T-helper 2 cell treated with Interferon-gamma antibody and Interleukin-4, amounts not matched to agents 100 ng/mL and 5 ng/mL, for 36 hours (primary cell): ENCODE measurements around the gene UNKL. TPM values are rescaled to one million over a fixed set of nuclear protein-coding genes. Genes with fewer than 3 reads are reported as not detected.

Source experiments
- intact Hi-C: fragments of 100-400 bp; cut with micrococcal nuclease; formaldehyde crosslinking; loops from one replicate; pipeline ENCODE4 v1.15.1; 2023
- total RNA-seq: library from RNA; stranded (reverse); gene quantifications from 2 replicates; pipeline ENCODE4 v1.2.3, GENCODE V29; 2022

The UNKL gene
- total RNA-seq, 1 donor from 2014 or later, result 31.7 TPM

DNA sequence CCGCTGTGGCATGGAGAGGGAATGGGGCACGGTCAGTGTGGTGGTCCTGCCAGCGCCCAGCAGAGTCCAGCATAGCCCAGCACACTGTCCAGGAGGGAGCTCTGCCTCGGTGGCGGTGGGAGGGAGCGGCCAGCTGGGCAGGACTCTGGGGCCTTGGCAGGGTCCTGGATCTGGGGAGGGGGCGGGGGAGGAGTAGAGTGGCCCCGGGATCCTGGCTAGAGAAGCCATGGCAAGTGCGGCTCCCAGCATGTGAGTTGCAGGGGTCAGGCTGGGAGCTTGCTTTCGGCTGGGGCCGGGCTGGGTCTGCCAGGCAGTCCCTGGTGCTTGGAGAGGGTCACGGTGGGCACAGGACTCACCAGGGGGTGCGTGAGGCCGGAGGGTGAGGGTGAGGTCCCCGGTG, 58.9 kb downstream of the UNKL start:
- intact Hi-C loops, result no loop called here

DNA sequence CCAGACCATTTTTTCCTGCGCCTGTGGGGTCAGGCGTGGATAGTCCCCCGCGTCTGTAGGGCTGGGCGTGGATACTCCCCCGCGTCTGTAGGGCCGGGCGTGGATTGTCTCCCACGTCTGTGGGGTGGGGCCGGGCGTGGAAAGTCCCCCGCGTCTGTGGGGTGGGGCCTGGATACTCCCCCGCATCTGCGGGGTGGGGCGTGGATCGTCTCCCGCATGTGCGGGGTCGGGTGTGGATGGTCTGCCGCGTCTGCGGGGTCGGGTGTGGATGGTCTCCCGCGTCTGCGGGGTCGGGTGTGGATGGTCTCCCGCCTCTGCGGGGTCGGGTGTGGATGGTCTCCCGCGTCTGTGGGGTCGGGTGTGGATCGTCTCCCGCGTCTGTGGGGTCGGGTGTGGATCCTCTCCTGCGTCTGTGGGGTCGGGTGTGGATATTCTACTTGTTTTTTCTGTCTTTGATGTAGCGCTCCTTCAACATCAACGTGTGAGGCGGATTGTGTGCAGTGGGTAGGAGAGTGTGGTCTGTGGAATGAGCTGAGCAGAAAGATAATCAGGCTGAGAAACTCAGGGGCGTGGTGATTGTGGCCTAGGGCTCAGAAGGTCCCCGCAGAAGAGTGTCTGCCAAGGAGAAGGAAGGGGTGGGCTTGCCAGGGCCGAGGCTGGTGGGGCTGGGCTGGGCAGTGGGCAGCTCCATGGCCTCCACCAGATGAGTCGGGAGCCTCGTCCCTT, 59.5 kb downstream of the UNKL start:
- intact Hi-C loops, result loop anchor here (5.0 kb wide), 2 partner anchors 57 to 987 kb away; partner anchors contain the start of genes ABCA3 and UNKL

DNA sequence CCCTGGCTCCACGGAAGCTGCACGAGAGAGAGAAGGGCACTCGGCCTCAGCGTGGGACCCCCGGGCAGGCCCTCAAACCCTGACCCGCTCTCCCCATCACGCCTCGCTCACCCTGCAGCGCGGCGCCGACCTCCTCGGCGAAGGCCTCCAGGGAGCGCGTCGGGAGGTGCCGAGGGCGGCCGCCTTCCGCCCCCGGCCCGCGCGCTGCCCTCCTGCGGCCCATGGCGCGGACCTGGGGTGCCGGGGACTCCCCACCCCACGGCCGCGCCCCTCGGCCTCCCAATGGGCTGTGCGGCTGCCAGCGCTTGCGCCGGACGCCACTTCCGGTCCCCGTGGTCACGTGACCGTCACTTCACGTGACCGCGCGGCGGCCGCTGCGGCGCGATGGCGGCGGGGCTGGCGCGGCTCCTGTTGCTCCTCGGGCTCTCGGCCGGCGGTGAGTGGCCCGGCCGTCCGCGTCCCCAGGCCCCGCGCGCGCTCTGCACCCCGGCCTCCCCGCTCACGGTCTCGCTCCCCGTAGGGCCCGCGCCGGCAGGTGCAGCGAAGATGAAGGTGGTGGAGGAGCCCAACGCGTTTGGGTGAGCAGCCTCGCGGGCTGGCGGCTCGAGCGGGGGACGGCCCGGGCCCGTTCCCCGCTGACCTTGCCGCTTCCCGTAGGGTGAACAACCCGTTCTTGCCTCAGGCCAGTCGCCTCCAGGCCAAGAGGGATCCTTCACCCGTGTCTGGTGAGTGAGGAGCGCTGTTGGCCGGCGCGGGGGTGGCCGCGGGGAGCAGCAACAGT, 62.7 kb downstream of the UNKL start, which contains the start of the genes GNPTG and TSR3:
Gene GNPTG, plus strand, starts transcription at position 350 of the 781 bp plus-strand sequence. Its CDS starts 35 bp downstream, at position 385.
Gene TSR3, minus strand, starts transcription at position 297 of the 781 bp plus-strand sequence. Its CDS starts 74 bp downstream, at position 223.
- intact Hi-C loops, result loop anchor here (1.0 to 5.0 kb wide), 3 partner anchors 42 to 991 kb away; partner anchors contain the start of genes ABCA3, UBE2I and UNKL

DNA sequence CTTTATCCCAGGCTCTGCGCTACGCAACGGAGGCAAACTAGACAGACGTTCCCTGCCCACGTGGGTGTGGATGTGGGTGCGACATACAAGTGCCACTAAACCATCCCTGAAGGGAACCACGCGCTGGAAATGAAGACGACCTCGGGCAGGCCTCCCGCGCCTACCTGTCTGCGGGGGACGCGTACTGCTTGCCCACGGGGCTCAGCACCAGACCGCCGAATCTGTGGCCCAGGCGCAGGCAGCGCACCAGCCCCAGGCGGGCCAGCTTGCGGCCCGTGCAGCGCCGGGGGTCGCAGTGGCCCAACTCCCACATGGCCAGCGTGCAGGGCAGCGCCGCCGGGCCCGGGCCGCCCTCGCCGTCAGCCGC, 63.3 kb downstream of the UNKL start:
- intact Hi-C loops, result loop anchor here (1.0 to 5.0 kb wide), 3 partner anchors 42 to 991 kb away; partner anchors contain the start of genes ABCA3, UBE2I and UNKL

DNA sequence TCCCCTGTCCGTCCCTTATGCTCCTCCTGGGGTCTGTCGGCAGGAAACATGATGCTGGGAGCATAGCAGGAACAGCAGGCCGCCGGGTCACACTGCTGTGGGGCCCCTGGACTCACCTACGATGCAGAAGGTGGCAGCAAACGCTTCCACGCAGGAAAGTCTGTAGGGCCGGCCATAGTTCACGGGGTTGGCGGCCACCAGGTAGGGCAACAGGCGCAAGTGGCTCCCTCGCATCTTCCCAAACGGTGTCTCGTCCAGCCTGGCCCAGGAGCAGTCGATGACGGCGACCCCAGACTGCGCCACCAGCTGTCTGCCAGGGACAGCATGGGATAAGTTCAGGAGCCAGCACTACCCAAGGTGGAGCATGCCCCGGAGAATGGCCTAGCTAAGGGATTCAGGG, 63.8 kb downstream of the UNKL start:
- intact Hi-C loops, result loop anchor here (1.0 to 5.0 kb wide), 3 partner anchors 41 to 992 kb away; partner anchors contain the start of genes ABCA3, UBE2I and UNKL

DNA sequence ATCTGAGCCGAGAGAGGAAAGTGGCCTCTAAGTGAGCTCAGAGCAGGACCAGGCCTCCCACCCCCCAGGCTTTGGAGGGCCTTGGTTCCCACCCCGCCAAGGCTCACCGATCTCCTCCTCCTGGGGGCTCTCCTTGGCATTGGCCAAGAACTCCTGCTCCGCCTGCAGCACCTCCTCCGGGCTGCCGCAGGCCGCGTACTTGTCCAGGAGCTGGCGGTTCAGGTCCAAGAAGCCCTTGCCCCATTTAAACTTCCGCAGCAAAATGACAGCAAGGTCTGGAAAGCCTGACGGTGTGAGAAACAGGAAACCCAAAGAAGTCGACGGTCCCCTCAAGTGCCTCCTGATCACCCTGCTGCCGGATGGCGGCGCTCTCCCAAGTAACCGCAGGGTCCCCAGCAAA, 64.6 kb downstream of the UNKL start:
- intact Hi-C loops, result loop anchor here (5.0 kb wide), 2 partner anchors 62 to 992 kb away; partner anchors contain the start of genes ABCA3 and UNKL

DNA sequence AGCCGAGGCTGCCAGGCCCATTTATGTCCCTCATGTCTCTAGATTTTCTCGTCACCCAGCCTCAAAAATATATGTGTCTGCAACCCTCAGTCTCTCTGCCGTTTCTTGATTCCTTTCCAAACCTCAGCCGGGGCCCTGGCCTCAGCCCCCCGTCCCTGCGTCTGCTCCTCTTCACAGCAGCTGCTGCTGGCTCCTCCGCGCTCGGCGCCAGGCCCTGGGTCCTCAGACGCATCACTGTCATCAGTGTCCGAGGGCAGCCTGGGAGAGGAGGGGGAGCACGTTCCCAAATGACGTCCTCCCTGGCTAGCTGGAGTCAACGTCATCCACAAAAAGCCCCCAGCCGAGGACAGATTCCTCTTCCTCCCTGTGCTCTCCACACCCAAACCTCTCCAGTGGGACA, 65.2 kb downstream of the UNKL start:
- intact Hi-C loops, result no loop called here

DNA sequence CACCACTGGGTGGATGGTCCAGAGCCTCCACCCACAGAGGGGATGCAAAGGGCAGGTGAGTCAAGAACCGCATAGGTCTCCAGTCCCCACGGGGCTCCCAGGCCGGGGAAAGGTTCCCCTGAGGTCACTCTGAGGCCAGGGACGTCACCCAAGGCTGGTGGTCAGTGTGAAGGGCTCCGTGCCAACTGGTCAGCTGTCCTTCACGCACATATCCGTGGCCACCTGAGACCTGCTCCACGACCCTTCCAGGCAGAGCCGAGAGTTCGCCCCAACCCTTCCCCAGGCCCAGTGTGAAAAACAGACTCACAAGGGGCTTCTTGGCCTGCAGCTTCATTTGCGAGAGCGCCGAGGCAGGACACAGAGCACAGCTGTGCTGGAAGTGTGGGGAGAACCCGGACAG, 65.6 kb downstream of the UNKL start:
- intact Hi-C loops, result no loop called here

DNA sequence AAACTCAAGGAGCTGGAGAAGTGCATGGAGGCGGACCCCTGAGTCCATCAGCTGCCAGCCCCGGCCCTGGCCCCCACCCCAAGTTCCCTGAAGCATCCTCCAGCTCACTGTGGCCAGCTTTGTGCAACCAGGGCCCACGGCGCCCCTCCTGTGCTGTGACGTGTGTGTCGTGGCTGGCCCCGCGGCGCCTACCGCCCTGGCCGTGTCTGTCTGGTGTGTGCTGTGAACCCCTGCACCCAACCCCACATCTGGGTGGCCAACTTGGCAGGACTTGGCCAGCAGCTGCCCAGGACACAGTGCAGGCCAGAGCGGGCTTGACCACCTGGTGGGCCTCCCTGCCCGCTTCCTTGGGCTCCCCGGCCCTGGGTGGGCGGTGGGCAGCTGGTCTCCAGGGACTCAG, 66.1 kb downstream of the UNKL start:
- intact Hi-C loops, result no loop called here

DNA sequence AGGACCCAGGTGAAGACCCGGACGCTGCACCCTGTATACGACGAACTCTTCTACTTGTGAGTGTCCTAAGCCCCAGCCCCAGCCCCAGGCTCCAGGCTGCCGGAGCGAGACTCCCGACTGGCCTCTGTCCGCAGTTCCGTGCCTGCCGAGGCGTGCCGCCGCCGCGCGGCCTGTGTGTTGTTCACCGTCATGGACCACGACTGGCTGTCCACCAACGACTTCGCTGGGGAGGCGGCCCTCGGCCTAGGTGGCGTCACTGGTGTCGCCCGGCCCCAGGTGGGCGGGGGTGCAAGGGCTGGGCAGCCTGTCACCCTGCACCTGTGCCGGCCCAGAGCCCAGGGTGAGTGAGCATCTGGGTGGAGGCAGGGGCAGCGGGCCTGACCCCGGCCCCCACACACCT, 66.5 kb downstream of the UNKL start:
- intact Hi-C loops, result no loop called here

DNA sequence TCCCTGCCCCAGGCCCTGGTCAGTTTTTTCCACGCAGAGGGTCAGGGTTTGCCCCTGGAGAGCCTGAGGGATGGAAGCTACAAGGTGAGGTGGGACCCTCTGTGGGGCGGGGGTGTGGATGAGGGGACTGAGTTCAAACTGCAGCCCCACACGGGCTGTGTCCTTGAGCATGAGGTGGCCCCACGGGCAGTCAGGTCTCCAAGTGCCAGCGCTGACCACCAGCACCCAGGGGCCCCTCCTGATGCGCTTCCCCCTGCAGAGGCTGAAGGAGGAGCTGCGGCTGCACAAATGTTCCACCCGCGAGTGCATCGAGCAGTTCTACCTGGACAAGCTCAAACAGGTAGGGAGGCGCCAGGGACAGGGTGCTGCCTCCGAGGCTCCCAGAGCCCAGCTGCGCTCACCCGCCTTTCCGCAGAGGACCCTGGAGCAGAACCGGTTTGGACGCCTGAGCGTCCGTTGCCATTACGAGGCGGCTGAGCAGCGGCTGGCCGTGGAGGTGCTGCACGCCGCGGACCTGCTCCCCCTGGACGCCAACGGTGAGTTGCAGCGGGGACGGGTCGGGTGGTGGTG, 67.1 kb downstream of the UNKL start:
- intact Hi-C loops, result no loop called here

DNA sequence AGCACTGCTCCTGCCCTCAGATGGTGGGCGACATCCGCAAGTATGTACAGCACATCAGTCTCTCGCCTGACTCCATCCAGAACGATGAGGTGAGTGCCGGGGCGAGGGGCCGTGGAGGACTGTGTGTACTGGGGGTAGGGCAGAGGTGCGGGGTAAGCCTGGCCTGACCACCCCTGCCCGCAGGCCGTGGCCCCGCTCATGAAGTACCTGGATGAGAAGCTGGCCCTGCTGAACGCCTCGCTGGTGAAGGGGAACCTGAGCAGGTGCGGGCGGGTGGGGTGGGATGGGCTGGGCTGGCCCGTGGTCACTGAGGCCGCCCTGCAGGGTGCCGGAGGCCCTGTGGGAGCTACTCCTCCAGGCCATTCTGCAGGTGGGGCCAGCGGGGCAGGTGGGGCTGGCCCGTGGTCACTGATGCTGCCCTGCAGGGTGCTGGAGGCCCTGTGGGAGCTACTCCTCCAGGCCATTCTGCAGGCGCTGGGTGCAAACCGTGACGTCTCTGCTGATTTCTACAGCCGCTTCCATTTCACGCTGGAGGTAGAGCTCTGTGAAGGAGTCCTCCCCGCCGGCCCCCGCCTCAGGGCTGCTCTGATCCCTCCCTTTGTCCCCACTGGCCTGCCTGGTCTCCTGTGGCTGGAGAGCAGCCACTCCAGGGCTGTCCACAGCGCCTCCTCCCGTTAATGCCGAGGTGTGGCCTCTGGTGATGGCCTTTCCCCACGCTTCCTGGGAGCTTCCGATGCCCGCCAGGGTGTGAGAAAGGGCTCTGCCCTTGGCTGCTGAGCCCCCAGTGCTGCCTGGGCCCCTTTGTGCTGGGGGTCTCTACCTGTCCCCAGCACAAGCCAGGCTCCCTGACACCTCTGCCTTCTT, 67.8 kb downstream of the UNKL start:
- intact Hi-C loops, result no loop called here

DNA sequence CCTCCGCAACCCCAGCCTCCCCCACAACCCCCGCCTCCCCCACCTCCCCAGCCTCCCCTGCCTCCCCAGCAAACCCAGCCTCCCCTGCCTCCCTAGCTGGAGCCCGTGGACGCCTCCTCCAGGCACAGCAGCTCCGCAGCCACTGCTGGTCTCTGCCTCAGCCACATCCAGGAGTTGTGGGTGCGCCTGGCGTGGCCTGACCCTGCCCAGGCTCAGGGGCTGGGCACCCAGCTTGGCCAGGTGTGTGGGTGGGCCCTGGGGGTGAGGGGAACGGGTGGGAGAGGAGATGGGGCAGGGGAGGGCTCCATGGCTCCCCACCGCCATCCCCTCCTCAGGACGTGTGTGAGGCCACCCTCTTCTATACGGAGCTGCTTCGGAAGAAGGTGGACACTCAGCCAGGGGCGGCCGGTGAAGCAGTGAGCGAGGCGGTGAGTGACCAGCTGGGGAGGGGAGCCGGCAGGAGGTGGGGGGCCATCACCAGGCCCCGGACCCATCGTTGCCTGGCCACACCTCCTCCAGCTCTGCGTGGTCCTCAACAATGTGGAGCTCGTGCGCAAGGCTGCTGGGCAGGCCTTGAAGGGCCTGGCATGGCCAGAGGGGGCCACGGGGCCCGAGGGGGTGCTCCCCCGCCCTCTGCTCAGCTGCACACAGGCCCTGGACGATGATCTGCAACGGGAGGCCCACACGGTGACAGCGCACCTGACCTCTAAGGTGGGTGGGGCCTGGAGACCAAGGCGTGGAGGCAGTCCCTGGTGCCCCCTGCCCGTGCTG, 68.7 kb downstream of the UNKL start:
- intact Hi-C loops, result no loop called here

DNA sequence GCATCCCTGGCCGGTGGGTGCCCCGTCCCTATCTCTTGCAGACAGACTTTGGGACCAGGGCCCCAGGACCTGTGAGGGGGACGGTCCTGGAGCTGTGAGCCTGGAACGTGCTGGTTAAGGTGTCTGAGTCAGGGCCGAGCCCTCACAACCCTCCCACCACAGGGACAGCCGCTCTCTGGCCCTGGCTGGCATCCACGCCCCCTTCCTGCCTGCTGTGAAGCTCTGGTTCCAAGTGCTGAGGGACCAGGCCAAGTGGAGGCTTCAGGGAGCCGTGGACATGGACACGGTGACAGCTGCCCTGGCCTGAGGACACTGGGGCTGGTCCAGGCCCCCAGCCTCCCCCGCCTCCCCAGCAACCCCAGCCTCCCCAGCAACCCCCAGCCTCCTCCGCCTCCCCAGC, 69.4 kb downstream of the UNKL start:
- intact Hi-C loops, result no loop called here

DNA sequence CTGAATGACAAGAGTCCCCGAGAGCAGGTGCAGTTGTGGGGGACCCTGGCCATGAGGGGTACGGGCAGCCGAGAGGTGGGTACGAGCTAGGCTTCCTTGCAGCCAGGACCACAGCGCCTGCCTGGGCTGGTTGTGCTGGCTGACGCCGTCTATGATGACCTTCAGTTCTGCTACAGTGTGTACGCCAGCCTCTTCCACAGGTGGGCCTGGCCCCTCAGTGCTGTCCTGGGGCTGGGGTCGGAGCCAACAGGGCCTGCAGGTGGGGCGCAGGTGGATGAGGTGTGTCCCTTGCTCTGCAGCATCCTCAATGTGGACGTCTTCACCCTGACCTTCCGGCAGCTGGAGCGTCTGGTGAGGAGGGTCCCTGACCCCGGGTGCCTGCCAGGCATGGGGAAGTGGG, 70.0 kb downstream of the UNKL start:
- intact Hi-C loops, result no loop called here

DNA sequence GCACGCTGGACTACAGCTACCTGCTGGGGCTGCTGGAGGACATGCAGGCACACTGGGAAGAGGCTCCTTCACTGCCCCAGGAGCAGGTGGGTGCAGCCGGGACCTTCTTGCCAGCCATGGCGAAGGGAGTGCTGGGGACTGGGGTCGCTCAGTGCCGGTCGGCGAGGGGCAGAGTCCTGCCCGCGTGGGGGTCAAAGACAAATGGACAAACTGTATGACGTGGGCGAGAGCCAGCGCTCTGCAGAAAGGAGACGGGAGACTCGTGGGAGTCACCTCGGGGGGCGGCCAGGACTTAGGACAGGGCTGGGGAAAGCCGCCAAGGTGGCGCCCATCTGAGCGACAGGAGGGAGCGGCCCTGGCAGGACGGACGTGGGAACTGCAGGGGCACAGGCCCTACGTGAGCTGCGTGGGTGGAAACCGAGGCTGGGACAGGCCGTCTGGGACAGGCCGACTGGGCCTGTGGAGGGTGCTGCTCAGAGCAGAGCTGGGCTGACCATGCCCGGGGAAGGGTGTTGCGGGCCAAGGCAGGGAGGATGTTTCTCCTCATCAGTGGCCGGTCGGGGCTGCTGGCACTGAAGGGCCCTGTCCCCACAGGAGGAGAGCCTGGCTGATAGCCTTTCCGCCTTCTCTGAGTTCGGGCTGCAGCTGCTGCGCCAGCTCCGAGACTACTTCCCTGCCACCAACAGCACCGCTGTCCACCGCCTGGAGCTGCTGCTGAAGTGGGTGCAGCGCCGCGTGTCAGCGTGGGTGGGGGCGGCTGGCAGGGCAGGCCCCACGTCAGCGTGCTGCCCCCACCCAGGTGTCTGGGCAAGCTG, 70.9 kb downstream of the UNKL start:
- intact Hi-C loops, result loop anchor here (1.0 kb wide), 1 partner anchor 10 kb away; the partner anchor contains the start of gene BAIAP3

DNA sequence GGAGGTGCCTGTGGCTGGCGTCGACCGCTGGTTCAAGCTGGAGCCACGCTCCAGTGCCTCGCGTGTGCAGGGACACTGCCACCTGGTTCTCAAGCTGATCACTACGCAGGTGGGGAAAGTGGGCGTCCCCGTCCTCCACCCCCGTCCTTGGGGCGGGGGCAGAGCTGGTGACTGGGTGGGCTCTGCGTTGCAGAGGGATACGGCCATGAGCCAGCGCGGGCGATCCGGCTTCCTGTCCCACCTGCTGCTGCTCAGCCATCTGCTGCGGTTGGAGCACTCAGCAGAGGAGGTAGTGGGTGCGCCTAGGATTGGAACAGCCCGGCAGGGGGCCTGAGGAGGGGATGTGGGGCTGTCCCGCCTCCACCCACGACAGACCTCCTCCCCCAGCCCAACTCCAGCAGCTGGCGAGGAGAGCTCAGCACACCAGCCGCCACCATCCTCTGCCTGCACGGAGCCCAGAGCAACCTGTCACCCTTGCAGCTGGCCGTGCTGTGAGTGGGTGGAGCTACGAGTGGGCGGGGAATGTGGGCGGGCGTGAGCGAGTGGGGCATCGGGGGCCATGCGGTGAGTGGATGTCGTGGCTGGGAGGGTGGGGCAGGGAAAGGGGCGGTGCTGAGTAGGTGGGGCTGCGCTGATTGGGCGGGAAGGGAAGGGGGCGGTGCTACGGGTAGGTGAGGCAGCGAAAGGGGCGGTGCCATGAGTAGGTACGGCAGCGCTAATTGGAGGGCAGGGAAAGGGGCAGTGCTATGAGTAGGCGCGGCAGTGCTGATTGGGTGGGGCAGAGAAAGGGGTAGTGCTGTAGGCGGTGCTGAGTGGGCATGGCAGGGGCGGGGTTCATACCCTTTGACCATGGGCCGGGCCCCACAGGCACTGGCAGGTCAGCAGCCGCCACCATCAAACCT, 71.7 kb downstream of the UNKL start:
- intact Hi-C loops, result loop anchor here (1.0 kb wide), 1 partner anchor 9 kb away; the partner anchor contains the start of gene BAIAP3
